ENCODE results near the gene RBM7.

- TF ChIP-seq REST (IDR thresholded peaks at IDR 0.05; ENCODE audit: low read depth), result no peak
- TF ChIP-seq EP300 (IDR thresholded peaks at IDR 0.05; ENCODE audit: borderline replicate concordance), result no peak
- TF ChIP-seq FOXM1 (IDR thresholded peaks at IDR 0.05; ENCODE audit: borderline replicate concordance, low read depth), result no peak
- TF ChIP-seq TEAD4 (IDR thresholded peaks at IDR 0.05), result no peak
- no peak for TF ChIP-seq YY1 (IDR thresholded peaks at IDR 0.05; ENCODE audit: low read depth)
- no peak for TF ChIP-seq NFIC (IDR thresholded peaks at IDR 0.05)
- no peak for TF ChIP-seq CEBPB (IDR thresholded peaks at IDR 0.05)
- TF ChIP-seq CREB1 (IDR thresholded peaks at IDR 0.05; ENCODE audit: low read depth), result no peak
- no peak for TF ChIP-seq MAX (IDR thresholded peaks at IDR 0.05)
- TF ChIP-seq ZBTB7A (IDR thresholded peaks at IDR 0.05; ENCODE audit: low read depth), result no peak
Measured at GRCh38 chr11:114362958-114363357, 37.5 kb upstream of the RBM7 start.
